Right cardiac atrium (tissue), 5 donors: ENCODE results near the gene SLC6A12. TPM values are rescaled to one million over a fixed set of nuclear protein-coding genes. Genes with fewer than 3 reads are reported as not detected.

Source experiments
- ATAC-seq, 2 donors: fragments of 200-7000 bp; cut with Tn5 transposase; one replicate each; pipeline versions ENCODE4 v1.8.0 to v1.9.1; 2020; ENCODE audit warnings: moderate library complexity in 2 of 2, mild to moderate bottlenecking in 1 of 2
- DNase-seq, 3 donors: peaks; one replicate each; pipeline ENCODE4 v3.0.0-alpha.2; 2020
- H3K27ac ChIP-seq: one replicate; pipeline ENCODE4 v1.5.1; 2013; ENCODE audit warnings: mild to moderate bottlenecking, low read length, control low read depth, moderate library complexity
- H3K27me3 ChIP-seq: one replicate; pipeline ENCODE4 v1.6.1; 2013; ENCODE audit not compliant: control insufficient read depth, insufficient read depth
- H3K4me1 ChIP-seq: one replicate; pipeline ENCODE4 v1.6.1; 2013; ENCODE audit warnings: low read length; ENCODE audit not compliant: control insufficient read depth, insufficient read depth
- H3K4me3 ChIP-seq: one replicate; pipeline ENCODE4 v1.5.1; 2013; ENCODE audit warnings: low read length, control low read depth
- H3K9me3 ChIP-seq: one replicate; pipeline ENCODE4 v1.6.1; 2013; ENCODE audit warnings: low read length; ENCODE audit not compliant: control insufficient read depth
- WGBS: extraction: QIAGEN DNeasy Blood & Tissue Kit; methylation state at CpG from one replicate; pipeline ENCODE4 v1.1.7; 2013; 5-methylcytosine and 5-hydroxymethylcytosine counted together
- intact Hi-C, 4 donors: fragments of 100-400 bp; cut with DNase I; formaldehyde crosslinking; loops; one replicate each; pipeline versions ENCODE4 v1.11.0 to v1.14.0; 2022 to 2023
- polyA plus RNA-seq: library from polyadenylated mRNA; stranded (reverse); fragments of 200-250 nt; gene quantifications from one replicate; pipeline ENCODE4 v1.2.3, GENCODE V29; 2013
- total RNA-seq, 4 donors: library from RNA; stranded (reverse); fragmentation: NEBNext Ultra II Directional; extraction: Animal tissue kit (Norgen Biotek cat#: 25700); gene quantifications; one replicate each; pipeline ENCODE4 v1.2.1, GENCODE V29; 2021
- donor health status: healthy with polysubstance abuse.
- donor health status: DM: no; HTN: yes; CAD: no.
- donor health status: DM: no; HTN: no; CAD: no.
- donor health status: DM: no; HTN: yes; CAD: no; lungs with severe emphysema.
- donor health status: DM: yes; HTN: yes; CAD: no.

The SLC6A12 gene
- total and polyA plus RNA-seq, 5 donors, result 0.20 to 2.9 (median 1.1) TPM

DNA sequence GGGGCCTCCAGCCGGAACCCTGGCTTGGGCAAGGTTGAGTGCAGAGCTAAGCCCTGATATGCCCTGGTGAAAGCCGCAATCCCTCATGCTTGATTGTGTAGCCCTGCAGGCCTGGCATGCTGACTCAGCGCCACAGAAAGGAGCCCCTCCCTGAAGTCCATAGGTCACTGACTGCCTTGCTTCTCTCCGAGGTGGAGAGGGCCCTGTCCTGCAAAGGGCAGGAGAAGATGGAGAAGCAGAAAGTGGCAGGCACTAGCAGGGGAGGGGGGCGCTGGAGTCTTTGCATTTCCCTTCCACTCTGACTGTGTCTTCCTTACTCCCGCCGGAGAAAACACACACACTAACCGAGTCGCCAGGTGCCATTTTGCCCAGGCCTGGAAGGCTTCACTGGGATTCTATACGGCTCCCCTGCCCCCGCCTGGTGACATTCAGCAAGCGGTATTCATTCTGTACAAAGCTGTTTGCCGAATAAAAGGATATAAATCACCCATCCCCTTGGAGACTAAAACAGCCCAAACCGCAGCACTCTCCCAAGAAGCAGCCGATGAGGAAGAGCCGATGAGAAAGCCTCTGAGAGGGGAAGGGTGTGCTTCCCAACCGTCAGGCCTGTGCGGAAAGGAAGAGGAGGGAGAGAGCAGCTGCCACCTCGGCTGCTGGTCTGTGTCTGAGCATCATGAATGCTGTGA is 69.8 kb downstream of the SLC6A12 start:
- WGBS, result 79% methylated on average over 19 of the region's 19 CpGs
- Histone ChIP-seq H3K4me3 (no peak overlapping the region), H3K9me3 (no peaks in the 10 kb centered on the region), H3K27ac (no peak overlapping the region), H3K27me3 (no peaks in the 10 kb centered on the region), H3K4me1 (no peaks in the 10 kb centered on the region)
- DNase-seq, result no peak
- ATAC-seq, result no peak
- intact Hi-C loops, result no loop called here

DNA sequence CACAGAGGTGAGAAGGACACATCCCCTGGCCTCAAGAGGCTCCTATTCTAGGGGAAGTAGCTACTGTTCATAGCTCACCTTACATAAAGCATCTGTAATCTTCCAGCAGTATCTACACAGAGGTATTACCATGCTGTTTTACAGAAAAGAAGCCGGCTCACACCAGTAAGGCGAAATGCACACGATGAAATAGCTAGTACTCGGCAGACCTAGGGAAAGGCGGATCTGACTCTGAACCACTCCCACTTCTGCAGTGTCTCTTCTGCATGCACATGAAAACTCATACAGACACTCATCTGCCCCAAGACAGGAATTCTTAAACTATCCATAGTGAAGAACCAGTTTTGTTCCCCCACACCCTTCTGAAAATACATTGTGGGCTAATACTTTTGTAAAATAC is 73.8 kb downstream of the SLC6A12 start:
- intact Hi-C loops, result no loop called here
- 70% methylated on average over 5 of the region's 5 CpGs for WGBS
- Histone ChIP-seq H3K27ac (no peak overlapping the region), H3K9me3 (no peaks in the 10 kb centered on the region), H3K27me3 (no peaks in the 10 kb centered on the region), H3K4me1 (no peaks in the 10 kb centered on the region), H3K4me3 (no peak overlapping the region)
- ATAC-seq (no peak), DNase-seq (no peak)

Other genes starting within 250 kb of the SLC6A12 start
- gene IQSEC3, start 147.4 kb downstream of the SLC6A12 start, total RNA-seq, result 1 to 10 TPM; 1.3 to 3.6 (median 1.6) TPM
- 1.4 TPM for gene IQSEC3, start 147.4 kb downstream of the SLC6A12 start, polyA plus RNA-seq
- gene SLC6A13, start 48.7 kb upstream of the SLC6A12 start, total RNA-seq, result 1 to 10 TPM; 2.6 to 5.8 (median 3.6) TPM
- 2.1 TPM for gene SLC6A13, start 48.7 kb upstream of the SLC6A12 start, polyA plus RNA-seq
- 10 to 100 TPM; 33.6 to 36.8 (median 34.6) TPM for gene KDM5A, start 175.2 kb upstream of the SLC6A12 start, total RNA-seq
- 6.4 TPM for gene KDM5A, start 175.2 kb upstream of the SLC6A12 start, polyA plus RNA-seq
- 1 to 10 TPM; 2.9 to 4.1 (median 3.4) TPM for gene CCDC77, start 187.5 kb upstream of the SLC6A12 start, total RNA-seq
- gene CCDC77, start 187.5 kb upstream of the SLC6A12 start, polyA plus RNA-seq, result 3.1 TPM
- gene B4GALNT3, start 245.8 kb upstream of the SLC6A12 start, total RNA-seq, result 10 to 100 TPM; 22.7 to 50.2 (median 39.4) TPM
- 27.5 TPM for gene B4GALNT3, start 245.8 kb upstream of the SLC6A12 start, polyA plus RNA-seq